ENCODE measurements around the gene GNAI3.

GNAI3 gene

DNA sequence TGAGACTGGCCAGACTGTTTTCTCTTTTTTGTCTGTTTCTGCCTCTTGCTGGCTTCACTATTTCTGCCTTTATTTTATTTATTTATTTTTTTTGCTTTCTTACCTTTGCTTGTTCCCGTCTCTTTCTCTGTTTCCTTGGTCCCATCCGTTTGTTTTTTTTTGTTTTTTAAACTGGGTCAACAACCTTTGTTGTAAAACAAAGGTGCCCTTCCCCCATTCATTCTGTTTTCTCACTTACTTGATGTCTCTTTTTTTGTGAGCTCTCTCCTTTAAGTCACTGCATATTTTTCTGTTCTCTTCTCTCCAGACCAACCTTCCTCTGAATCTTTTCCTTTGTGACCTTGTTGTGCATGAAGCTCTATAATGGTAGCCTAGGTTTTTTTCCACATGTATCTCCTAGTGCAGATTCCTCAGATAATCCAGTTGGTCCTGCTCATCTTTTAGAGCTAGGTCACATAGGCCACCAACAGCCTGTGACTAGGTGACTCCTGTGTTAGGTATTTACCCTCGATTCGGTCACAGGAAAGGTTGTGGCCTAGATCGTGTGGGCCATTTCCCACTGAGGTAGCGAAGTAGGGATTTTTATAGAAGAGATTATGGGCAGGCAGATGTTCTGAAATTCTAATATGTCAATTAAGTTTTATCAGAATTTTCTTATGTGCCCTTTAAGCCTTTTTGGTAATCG is 15.9 kb downstream of the GNAI3 start:
- no peak for DNase-seq (ENCODE audit: low spot score)
- in situ Hi-C loops (cut with MboI; ENCODE audit: low sequenced_read_pairs, unreplicated experiment): no loop called here
- TF ChIP-seq, protein P1, sequence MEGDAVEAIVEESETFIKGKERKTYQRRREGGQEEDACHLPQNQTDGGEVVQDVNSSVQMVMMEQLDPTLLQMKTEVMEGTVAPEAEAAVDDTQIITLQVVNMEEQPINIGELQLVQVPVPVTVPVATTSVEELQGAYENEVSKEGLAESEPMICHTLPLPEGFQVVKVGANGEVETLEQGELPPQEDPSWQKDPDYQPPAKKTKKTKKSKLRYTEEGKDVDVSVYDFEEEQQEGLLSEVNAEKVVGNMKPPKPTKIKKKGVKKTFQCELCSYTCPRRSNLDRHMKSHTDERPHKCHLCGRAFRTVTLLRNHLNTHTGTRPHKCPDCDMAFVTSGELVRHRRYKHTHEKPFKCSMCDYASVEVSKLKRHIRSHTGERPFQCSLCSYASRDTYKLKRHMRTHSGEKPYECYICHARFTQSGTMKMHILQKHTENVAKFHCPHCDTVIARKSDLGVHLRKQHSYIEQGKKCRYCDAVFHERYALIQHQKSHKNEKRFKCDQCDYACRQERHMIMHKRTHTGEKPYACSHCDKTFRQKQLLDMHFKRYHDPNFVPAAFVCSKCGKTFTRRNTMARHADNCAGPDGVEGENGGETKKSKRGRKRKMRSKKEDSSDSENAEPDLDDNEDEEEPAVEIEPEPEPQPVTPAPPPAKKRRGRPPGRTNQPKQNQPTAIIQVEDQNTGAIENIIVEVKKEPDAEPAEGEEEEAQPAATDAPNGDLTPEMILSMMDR (IDR thresholded peaks at IDR 0.05; ENCODE audit: borderline replicate concordance, control extremely low read depth, extremely low read depth, insufficient read depth, missing control alignments): no peak

DNA sequence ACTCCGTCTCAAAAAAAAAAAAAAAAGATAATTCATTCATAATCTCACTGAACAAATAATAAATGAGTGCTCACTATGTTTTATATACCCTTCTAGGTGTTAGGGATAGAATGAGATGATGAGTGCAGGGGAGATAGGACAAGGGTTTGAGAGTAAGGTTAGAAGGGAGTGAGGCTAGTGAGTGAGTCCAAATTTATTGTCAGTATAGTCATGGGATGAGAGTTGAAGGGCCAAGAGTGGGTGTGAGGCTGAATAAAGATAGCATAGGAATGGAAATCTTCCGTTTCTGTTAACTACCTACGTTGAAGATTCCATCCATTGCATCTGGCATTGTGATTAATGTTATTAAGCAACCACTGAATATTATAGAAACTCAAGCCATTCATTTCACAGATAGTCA is 16.8 kb downstream of the GNAI3 start:
- in situ Hi-C loops (cut with MboI; ENCODE audit: low sequenced_read_pairs, unreplicated experiment): no loop called here
- TF ChIP-seq, protein P1 (IDR thresholded peaks at IDR 0.05; ENCODE audit: borderline replicate concordance, control extremely low read depth, extremely low read depth, insufficient read depth, missing control alignments): no peak
- DNase-seq (ENCODE audit: low spot score): no peak

- TF ChIP-seq, protein P1 (IDR thresholded peaks at IDR 0.05; ENCODE audit: borderline replicate concordance, control extremely low read depth, extremely low read depth, insufficient read depth, missing control alignments): no peak
- DNase-seq (ENCODE audit: low spot score): no peak
- in situ Hi-C loops (cut with MboI; ENCODE audit: low sequenced_read_pairs, unreplicated experiment): no loop called here
Measured at GRCh38 chr1:109566982-109567381, 18.6 kb downstream of the GNAI3 start.

DNA sequence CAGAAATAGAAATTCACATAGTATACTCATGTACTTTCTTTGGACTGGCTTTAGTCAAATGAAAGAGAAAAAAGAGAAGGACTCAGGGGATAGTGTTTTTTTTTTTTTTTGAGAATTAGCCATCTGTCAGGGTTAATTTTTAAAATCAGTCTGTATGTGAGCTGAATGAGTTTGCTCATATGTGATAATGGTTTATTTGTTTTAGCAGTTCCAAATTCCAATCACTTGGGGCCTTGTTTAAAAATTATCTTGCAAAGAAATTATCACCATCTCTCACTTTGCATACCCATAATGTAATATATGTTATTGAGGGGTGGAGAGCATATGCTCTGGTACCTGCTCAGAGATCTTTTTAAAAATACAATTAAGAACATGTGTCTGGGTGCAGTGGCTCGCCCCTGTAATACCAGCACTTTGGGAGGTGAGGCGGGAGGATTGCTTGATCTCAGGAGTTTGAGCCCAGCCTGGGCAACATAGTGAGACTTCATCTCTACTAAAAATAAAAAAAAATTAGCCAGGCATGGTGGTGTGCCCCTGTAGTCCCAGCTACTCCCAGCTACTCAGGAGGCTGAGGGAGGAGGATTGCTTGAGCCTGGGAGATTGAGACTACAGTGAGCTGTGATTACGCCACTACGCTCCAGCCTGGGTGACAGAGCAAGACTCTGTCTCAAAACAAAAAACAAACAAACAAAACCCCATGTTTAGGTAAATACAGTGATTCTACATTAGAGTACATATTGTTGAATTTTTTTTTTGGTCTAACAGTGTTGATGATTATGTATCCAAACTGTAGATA is 19.7 kb downstream of the GNAI3 start:
- no peak for DNase-seq (ENCODE audit: low spot score)
- in situ Hi-C loops (cut with MboI; ENCODE audit: low sequenced_read_pairs, unreplicated experiment): no loop called here
- TF ChIP-seq, protein P1 (IDR thresholded peaks at IDR 0.05; ENCODE audit: borderline replicate concordance, control extremely low read depth, extremely low read depth, insufficient read depth, missing control alignments): no peak

DNA sequence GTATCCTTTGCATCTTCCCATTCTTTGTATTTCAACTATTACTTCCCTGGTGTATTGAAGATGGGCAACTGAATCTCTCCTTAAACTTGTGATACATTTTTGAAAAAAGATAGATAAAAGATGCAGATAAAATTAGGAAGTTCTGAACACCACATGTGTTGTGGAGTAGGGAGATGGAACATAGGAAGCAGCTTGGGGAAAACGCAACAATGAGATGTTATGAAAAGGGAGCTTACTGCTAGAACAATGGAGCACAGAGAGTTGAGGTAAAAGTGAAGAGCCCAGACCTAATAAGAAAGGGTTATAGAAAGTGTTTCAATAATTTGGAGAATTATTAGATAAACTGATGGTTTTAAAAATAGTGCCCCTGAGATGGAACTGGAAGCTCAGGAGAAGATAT is 20.9 kb downstream of the GNAI3 start:
- DNase-seq (ENCODE audit: low spot score): no peak
- TF ChIP-seq, protein P1 (IDR thresholded peaks at IDR 0.05; ENCODE audit: borderline replicate concordance, control extremely low read depth, extremely low read depth, insufficient read depth, missing control alignments): no peak
- in situ Hi-C loops (cut with MboI; ENCODE audit: low sequenced_read_pairs, unreplicated experiment): no loop called here

DNA sequence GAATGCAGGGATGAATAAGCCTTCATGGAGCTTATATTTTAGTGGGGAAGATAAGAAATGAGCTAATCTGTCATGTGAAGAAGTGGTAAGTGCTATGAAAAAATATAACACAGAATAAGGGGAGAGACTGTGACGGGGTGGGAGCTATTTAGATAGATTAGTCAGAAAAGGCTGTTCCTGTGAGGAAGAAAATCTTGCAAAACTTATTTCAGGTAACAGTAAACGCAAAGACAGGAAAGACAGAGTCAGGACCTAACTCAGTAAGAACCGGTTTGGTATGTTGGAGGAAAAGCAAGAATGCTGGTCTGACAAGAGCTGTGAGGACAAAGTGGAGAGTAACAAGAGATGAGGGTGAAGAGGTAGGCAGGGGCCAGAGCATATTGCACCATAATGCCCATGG is 22.0 kb downstream of the GNAI3 start:
- in situ Hi-C loops (cut with MboI; ENCODE audit: low sequenced_read_pairs, unreplicated experiment): no loop called here
- no peak for DNase-seq (ENCODE audit: low spot score)
- TF ChIP-seq, protein P1 (IDR thresholded peaks at IDR 0.05; ENCODE audit: borderline replicate concordance, control extremely low read depth, extremely low read depth, insufficient read depth, missing control alignments): no peak
